Transverse colon (tissue), 4 donors: ENCODE measurements around the gene ADAM11.
"Not testable (repeated sequence)": the region's sequence is repeated elsewhere in the genome, so short reads cannot be mapped to it uniquely, and the experiment has no call there.

Source experiments
- EP300 ChIP-seq: sonication (generic); formaldehyde crosslinking; IDR thresholded peaks from one replicate; pipeline ENCODE4 v1.6.1; 2017; ENCODE audit warnings: antibody characterized with exemption, low read depth
- POLR2A ChIP-seq: fragments of 450-650 bp; IDR thresholded peaks from one replicate; pipeline ENCODE4 v1.6.1; 2016; ENCODE audit warnings: antibody characterized with exemption, mild to moderate bottlenecking, moderate library complexity
- POLR2AphosphoS5 ChIP-seq, 3 donors: sonication (generic); formaldehyde crosslinking; IDR thresholded peaks; one replicate each; pipeline ENCODE4 v1.6.1; 2016; ENCODE audit warnings: antibody characterized with exemption in 3 of 3
- TF ChIP-seq, protein P1 (sequence below), 5 experiments: fragments of 200-600 bp in 3 of 5; fragments of 450-650 bp in 2 of 5; sonication (generic) in 3 of 5; IDR thresholded peaks; 1 replicate in 2 of 5; 2 replicates in 3 of 5; pipeline ENCODE4 v1.5.1; 2016 to 2017; ENCODE audit warnings: antibody characterized with exemption in 5 of 5, inconsistent platforms in 3 of 5, mild to moderate bottlenecking in 2 of 5, moderate library complexity in 1 of 5

DNA sequence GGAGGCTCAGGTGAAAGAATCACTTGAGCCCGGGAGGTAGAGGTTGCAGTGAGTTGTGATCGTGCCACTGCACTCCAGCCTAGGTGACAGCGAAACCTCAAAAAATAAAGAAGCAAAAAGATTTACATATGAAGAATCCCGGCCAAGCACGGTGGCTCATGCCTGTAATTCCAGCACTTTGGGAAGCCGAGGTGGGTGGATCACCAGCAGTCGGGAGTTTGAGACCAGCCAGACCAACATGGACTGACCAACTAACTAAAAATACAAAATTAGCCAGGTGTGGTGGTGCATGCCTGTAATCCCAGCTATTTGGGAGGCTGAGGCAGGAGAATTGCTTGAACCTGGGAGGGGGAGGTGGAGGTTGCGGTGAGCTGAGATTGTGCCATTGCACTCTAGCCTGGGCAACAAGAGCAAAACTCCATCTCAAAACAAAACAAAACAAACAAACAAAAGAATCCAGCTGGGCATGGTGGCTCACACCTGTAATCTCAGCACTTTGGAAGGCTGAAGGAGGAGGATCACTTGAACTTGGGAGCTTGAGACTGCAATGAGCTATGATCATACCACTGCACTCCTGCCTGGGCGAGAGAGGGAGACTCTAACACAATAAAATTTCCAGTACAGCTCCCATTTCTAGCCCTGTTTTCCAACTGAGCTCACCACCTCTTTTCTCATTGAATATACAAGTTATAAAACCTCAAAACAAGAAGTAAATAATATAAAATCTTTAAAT is 50.0 kb downstream of the ADAM11 start:
- TF ChIP-seq, protein P1, sequence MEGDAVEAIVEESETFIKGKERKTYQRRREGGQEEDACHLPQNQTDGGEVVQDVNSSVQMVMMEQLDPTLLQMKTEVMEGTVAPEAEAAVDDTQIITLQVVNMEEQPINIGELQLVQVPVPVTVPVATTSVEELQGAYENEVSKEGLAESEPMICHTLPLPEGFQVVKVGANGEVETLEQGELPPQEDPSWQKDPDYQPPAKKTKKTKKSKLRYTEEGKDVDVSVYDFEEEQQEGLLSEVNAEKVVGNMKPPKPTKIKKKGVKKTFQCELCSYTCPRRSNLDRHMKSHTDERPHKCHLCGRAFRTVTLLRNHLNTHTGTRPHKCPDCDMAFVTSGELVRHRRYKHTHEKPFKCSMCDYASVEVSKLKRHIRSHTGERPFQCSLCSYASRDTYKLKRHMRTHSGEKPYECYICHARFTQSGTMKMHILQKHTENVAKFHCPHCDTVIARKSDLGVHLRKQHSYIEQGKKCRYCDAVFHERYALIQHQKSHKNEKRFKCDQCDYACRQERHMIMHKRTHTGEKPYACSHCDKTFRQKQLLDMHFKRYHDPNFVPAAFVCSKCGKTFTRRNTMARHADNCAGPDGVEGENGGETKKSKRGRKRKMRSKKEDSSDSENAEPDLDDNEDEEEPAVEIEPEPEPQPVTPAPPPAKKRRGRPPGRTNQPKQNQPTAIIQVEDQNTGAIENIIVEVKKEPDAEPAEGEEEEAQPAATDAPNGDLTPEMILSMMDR (IDR thresholded peaks at IDR 0.05) = not testable (repeated sequence)
- not testable (repeated sequence) for TF ChIP-seq POLR2A; POLR2AphosphoS5 (IDR thresholded peaks at IDR 0.05); EP300
